CD4-positive, alpha-beta T cell treated with Interleukin-10 for 1 hour (primary cell): ENCODE results near the gene RMC1.
"Not testable (repeated sequence)": the region's sequence is repeated elsewhere in the genome, so short reads cannot be mapped to it uniquely, and the experiment has no call there.

Source experiments
- DNase-seq: peaks from one replicate; pipeline ENCODE4 v3.0.0-alpha.2; 2020

RMC1 gene

DNA sequence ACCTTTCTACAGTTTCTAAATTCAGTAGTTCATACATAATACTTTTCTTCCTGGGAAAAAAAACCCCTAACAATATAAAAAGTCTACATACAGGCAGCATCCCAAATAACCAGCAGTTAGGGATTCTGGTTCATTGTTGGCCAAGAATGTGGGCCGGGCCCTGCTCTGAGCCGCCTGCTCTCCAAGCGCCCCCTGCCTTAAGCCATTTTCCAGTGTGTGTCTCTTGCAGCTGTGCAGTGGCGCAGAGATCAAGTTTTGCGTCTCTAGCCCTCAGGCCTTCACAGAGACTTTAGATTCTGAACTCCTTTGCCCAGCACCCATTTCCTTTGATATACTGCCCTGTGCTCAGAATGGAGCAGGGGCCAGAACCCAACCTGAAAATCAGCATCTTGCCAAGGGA lies 32.9 kb downstream of the RMC1 start:
- DNase-seq, result no peak

DNA sequence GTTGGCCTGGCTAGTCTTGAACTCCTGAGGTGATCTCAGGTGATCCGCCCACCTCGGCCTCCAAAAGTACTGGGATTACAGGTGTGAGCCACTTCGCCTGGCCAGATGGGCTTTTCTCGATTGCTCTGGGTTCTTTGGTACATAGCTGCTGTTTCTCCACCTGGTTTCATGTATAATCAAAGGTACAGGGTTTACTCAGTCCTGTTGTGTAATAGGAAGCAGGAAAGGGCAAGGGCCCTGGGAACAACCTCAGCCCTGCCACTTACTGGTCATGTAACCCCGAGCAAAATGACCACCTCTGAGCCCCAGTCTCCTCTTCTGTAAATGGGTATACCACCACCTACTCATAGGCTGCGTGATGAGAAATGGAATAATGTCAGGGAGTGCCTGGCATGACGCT lies 34.0 kb downstream of the RMC1 start:
- DNase-seq, result no peak

DNA sequence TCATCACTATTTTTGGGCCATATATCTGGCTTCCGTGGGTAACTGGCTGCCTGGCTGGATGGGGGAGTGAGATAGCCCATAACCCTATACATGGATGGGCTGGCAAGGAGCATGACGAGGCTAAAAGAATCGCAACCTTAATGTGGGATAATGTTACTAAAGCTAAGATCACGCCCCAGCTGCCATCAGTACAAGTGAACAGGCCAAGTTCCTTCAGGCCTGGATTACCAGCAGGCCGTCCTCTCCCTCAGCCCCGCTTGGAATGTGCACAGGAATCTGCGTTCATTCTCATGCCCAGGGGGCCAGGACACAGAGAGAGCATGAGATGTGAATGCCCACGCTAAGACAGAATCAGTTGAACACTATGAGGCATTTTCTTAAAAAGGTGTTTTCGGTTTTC lies 34.7 kb downstream of the RMC1 start:
- no peak for DNase-seq

DNA sequence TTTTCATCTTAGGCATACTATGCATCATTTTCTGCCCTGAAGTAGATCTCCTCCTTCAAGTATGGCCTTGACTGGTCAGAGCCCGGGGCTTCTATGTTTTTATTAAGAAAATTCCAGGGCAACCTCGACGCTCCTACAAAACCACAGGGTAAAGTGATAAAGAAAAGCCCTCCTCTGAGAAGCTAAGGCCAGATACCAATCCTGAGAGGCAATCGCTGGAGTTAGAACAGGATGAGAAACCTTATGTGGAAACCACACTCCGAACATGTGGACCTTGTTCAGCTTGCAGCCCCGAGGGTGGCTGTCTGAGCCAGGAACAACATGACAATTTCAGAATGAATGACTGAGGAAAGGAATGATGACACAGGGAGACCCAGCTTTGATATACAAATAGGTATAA lies 35.6 kb downstream of the RMC1 start:
- DNase-seq, result no peak

GRCh38 chr18:23539296-23539695 lies 36.0 kb downstream of the RMC1 start:
- no peak for DNase-seq

GRCh38 chr18:23539911-23540525 lies 36.7 kb downstream of the RMC1 start:
- no peak for DNase-seq

GRCh38 chr18:23540867-23541266 lies 37.6 kb downstream of the RMC1 start:
- DNase-seq, result peak; percentile 43

DNA sequence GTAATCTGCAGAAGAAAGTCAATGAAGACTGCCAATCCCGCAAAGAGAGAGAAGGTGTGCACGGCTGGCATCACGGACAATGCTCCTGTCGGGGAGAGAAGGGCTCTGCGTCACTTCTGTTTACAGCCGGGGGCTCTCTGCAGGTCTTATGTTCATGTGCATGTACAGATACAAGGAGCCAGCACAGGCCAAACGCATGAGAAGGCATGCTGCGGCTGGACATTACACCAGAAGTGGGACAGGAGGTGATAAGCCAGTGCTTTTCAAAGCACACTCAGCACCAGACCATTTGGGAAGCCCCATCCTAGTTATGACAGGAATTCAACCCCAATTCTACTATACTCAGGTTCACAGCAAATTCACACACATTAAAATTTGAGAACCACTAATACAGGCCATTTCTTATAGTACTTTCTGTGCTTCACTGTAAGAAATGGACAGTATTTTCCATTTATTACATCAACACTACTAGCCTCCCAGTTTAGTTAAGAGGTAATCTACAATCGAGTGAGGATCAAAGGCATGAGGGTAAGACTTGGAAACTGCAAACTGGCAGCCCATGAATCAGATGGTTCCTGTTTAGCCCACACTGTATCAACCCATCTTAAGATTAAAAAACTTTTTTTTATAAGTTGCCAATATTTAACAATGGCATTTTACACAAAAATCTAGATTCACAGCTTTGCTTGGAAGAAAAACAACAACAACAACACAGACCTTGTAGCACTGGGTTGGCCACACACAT lies 38.2 kb downstream of the RMC1 start:
- no peak for DNase-seq

- no peak for DNase-seq
Observed at GRCh38 chr18:23542461-23542860, 39.1 kb downstream of the RMC1 start.

- DNase-seq, result no peak
Observed at GRCh38 chr18:23545247-23545789, 42.0 kb downstream of the RMC1 start.

DNA sequence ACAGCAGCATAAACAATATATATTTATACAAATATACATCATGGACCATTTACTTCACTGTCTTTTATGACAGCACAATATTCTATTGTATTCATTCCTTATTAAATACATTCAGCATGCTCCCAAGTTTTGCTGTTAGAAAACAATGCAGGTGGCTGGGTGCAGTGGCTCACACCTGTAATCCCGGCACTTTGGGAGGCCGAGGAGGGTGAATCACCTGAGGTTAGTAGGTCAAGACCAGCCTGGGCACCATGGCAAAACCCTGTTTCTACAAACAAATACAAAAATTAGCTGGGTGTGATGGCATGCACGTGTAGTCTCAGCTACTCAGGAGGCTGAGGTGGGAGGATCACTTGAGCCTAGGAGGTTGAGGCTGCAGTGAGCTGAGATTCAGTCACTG lies 44.0 kb downstream of the RMC1 start:
- no peak for DNase-seq

GRCh38 chr18:23547846-23548245 lies 44.5 kb downstream of the RMC1 start:
- no peak for DNase-seq

GRCh38 chr18:23548275-23548674 lies 45.0 kb downstream of the RMC1 start:
- DNase-seq, result no peak

GRCh38 chr18:23548719-23549118 lies 45.4 kb downstream of the RMC1 start:
- no peak for DNase-seq

DNA sequence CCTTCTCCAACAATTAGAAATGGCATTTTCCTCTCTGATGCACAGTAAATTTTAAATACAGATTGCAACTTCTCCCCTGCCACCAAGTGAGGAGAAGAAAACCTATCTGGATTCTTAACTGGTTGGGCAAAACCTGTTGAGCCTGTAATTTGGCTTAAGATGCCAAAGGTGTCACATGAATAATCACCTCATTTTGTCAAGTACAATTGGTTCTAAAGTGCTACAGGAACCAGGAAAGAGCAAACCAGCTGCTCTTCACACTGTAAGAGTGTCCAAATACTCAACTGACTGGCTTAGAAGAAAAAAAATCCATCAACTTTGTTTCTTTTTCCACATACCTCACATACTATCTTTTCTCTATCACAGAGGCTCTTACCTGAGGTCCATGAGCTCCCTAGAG lies 47.6 kb downstream of the RMC1 start:
- DNase-seq, result no peak

GRCh38 chr18:23551978-23552377 lies 48.7 kb downstream of the RMC1 start:
- no peak for DNase-seq

- no peak for DNase-seq
Observed at GRCh38 chr18:23552505-23552904, 49.2 kb downstream of the RMC1 start.

DNA sequence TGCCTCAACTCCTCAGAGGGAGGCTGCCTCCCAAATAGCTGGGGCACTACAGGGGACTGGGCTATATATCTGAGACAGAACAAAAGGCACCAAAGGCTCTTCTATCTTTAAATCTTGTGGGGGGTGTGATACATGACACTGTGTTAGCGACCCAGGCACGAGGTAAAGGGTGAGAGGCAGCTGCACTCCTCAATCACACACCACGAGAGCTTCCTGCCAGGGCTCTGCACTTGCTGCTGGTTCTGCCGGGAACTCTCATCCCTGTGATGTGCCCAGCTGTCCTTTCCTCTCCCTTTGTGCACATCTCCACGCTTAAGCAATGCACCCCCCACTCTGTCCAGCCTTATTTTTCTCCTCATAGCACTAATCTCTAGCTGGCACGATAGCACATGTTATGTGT lies 50.6 kb downstream of the RMC1 start:
- no peak for DNase-seq

DNA sequence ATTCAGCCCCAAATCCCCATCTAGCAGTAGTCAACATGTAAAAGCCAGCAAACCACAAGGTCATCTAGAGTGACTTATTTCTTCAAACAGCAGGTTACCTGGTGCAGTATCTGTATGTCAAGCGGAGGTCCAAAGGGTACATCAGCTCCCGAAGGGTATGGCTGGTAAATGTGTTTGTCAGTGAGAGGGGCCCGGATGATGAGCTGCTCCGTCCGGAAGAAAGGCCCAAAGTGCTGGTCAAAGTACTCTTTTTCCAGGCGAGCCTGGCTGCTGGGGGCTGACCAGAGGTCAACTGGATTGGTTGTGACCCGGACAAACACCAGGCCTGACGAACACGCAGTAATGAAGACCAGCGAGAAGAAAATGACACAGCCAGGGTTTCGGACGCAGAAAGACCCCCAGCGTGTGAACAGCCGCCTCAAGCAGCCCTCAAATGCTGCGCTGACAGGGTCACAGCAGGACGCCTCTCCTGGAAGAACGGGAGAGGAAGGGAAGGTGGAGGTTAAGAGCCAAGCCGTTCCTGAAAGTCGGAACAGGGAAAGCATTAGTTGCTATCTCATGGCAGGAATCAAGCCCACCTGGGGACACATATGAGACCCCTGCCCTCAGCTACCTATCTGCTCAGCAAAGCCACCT lies 53.0 kb downstream of the RMC1 start:
- DNase-seq, result no peak

DNA sequence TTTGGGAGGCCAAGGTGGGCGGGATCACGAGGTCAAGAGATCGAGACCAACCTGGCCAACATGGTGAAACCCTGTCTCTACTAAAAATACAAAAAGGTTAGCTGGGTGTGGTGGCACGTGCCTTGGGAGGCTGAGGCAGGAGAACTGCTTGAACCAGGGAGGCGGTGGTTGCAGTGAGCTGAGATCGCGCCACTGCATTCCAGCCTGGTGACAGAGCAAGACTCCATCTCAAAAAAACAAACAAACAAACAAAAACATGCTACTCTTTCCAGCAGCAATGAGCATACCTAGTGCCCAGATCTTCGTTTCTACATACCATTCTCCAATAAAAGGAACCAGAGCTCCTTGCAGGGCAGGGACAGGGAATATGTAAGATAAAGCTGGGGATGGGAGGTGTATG lies 54.2 kb downstream of the RMC1 start:
- not testable (repeated sequence) for DNase-seq

GRCh38 chr18:23560186-23560585 lies 56.9 kb downstream of the RMC1 start:
- no peak for DNase-seq

DNA sequence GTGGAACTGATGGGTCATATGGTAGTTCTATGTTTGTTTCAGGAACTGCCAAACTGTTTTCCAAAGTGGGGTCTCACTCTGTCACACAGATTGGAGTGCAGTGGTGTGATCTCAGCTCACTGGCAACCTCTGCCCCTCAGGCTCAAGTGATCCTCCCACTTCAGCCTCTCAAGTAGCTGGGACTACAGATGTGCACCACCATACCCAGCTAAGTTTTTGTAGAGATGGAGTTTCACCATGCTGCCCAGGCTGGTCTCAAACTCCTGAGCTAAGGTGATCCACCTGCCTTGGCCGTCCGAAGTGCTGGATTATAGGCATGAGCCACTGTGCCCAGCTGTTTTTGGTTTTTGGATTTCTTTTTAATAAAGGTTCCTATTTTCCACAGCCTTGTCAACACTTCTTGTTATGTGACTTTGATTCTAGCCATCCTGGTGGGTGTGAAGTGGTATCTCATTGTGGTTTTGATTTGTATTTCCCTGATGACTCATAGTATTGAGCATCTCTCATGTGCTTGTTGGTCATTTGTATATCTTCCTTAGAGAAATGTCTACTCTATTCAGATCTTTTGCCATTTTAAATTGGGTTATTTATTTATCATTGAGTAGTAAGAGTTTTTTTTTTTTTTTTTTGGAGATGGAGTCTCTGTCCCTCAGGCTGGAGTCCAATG lies 60.2 kb downstream of the RMC1 start:
- DNase-seq, result peak; percentile 44

DNA sequence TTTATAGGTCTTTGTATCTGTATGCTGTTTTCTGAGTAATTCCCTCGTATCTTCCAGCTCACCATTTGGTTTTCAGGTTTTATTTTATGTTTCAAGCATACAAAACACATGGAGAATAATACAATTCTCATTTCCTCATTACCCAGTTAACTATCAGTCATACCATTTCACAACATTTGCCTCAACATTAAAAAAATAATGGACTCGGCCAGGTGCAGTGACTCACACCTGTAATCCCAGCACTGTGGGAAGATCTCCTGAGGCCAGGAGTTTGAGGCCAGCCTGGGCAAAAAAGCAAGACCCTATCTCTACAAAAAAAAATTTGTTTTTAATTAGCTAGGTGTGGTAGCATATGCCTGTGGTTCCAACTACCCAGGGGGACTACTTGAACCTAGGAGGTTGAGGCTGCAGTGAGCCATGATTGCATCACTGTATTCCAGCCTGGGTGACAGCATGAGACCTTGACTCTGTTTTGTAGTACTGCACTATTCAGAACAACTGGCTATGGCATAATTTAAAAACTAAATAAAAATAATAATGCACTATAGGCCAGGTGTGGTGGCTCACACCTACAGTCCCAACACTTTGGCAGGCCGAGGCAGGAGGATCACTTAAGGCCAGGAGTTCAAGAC lies 62.7 kb downstream of the RMC1 start:
- no peak for DNase-seq
